Hematopoietic multipotent progenitor cell (in vitro differentiated cells): ENCODE measurements around the gene PNPLA3. TPM values are rescaled to one million over a fixed set of nuclear protein-coding genes. Genes with fewer than 3 reads are reported as not detected.
A peak's percentile ranks its signal among the peaks of the same experiment; 100 is the strongest.

ENCODE experiments used
- DNase-seq, 3 donors: peaks; one replicate each; pipeline ENCODE4 v3.0.0-alpha.2; 2011 to 2015; ENCODE audit warnings: low read depth in 2 of 3, low spot score in 2 of 3
- total RNA-seq: library from RNA; depleted of rRNA; stranded (reverse); fragments of >200 nt; gene quantifications from one replicate; pipeline ENCODE4 v1.2.3, GENCODE V29; 2012

The PNPLA3 gene
- total RNA-seq, 1 donor = under 0.01 TPM

- no peak for DNase-seq
Measured at GRCh38 chr22:43921370-43921769, 2.2 kb upstream of the PNPLA3 start.

GRCh38 chr22:43922123-43922522 lies 1.5 kb upstream of the PNPLA3 start:
- DNase-seq = no peak

GRCh38 chr22:43923191-43923590 lies 414 bp upstream of the PNPLA3 start:
- DNase-seq = peak in 2 of 3 donors; percentile 17 to 58

DNA sequence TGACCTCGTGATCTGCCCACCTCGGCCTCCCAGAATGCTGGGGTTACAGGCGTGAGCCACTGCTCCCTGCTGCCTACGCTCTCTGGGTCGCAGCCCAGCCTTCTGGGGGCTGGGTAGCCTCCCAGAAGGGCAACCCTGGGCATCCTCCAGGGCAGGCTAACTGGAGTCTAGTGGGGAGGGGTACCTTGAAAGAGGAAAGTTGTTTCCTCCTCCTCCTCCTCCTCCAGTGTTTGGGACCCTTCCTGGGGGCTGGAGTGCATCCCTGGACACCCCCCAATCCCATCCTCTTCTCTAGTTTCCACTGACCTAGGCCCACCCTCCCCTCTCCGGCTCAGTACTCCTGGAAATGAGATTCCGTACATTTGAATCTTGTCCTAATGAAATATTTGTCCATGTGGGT lies 1.3 kb downstream of the PNPLA3 start:
- DNase-seq = no peak

- no peak for DNase-seq
Measured at GRCh38 chr22:43925433-43926348, 2.1 kb downstream of the PNPLA3 start.

GRCh38 chr22:43926349-43926710 lies 2.7 kb downstream of the PNPLA3 start:
- no peak for DNase-seq

- DNase-seq = peak in 1 of 3 donors; percentile 8
Measured at GRCh38 chr22:43928468-43928867, 4.9 kb downstream of the PNPLA3 start.

DNA sequence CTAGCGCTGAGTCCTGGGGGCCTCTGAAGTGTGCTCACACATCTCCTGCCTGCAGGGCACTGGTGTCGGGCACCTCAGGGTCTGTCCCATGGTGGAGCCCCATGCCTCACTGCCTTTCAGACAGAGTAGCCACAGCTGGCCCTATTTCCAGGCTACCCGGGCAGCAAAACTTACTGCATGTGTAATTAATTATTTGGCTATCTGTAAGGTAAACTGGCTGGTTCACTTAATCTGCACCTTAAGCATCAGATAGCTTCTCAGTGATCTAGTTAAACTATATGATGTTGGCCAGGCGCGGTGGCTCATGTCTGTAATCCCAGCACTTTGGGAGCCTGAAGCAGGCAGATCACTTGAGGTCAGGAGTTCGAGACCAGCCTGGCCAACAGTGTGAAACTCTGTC lies 5.3 kb downstream of the PNPLA3 start:
- no peak for DNase-seq

GRCh38 chr22:43931771-43932170 lies 8.2 kb downstream of the PNPLA3 start:
- DNase-seq = no peak

DNA sequence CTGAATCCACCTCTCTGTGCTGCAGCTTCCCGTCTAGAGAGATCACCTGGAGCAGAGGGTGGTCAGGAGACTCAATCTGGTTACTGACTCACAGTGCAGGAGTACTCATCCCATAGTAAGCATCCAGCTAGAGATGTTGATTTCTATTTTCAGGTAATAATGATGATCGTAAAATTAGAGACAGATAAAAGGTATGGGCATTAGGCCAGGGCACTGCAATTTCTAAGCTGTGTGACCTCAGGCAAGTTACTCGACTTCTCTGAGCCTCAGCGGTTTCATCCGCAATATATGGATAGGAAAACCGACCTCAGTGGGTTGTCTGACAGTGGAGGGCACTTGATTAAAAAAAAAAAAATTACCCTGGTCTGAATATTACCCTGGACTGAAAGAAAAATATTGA lies 17.8 kb downstream of the PNPLA3 start:
- DNase-seq = no peak

DNA sequence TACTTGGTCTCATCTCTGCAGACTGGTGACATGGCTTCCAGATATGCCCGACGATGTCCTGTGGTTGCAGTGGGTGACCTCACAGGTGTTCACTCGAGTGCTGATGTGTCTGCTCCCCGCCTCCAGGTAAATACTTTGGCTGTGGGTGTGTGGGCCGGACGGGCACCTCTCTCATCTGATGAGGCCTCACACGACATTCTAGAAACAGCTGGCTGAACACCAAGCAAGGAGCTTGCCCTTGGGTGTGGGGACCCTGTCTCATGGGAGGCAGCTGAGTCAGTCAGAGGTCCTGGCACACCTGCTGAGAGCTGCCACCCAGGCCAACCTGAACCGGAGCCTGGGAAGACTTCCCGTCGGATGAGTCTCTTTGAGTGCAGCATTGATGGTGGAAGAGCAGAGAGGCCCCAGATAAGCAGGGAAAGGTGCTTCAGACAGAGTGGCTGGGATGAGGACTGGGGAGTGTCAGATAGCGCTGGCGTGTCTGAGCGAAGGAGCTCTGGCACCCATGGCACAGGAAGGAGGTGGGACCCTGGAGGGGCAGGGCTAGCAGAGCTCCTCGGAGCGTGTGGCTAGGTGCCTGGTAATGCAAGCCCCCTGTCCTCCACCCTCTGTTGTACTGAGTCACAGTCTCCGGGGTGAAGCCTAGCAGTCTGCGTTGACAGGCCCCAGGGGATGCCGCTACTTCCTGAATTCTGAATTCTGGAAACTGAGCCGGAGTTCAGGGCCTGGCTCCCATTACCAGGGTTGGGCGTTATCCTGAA lies 21.2 kb downstream of the PNPLA3 start:
- no peak for DNase-seq

DNA sequence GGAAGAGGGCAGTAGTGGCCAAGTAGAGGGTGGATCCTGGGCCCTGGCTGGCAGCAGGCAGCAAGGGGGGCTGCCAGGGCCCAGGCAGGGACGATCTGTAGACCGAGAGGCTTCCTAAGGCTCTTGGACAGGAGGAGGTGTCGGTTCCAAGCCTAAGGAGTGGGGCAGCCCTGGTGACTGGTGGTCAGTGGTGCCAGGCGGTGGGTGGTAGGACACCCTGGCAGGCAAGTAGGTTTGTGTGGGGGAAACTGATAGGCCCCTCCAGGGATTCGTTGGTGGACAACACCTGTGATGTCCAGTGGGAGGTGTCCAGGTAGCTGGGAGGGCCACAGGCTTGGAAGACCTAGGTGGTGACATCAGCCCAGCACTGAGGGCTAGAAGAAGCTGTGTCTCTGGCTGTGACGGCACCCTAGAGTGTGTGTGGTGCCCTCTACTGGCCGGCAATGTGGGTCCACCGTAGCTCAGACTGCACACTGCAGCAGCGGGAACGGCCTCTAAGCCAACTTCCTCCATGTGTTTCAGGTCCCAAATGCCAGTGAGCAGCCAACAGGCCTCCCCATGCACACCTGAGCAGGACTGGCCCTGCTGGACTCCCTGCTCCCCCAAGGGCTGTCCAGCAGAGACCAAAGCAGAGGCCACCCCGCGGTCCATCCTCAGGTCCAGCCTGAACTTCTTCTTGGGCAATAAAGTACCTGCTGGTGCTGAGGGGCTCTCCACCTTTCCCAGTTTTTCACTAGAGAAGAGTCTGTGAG lies 22.2 kb downstream of the PNPLA3 start:
- peak in 2 of 3 donors; percentile 67 to 84 for DNase-seq

- peak in 1 of 3 donors; percentile 37 for DNase-seq
Measured at GRCh38 chr22:43946384-43946667, 22.7 kb downstream of the PNPLA3 start.

GRCh38 chr22:43948836-43949406 lies 25.3 kb downstream of the PNPLA3 start:
- no peak for DNase-seq

- DNase-seq = no peak
Measured at GRCh38 chr22:43951391-43951790, 27.8 kb downstream of the PNPLA3 start.

- DNase-seq = no peak
Measured at GRCh38 chr22:43951966-43952365, 28.4 kb downstream of the PNPLA3 start.

GRCh38 chr22:43953988-43954785 lies 30.6 kb downstream of the PNPLA3 start:
- DNase-seq = peak in 1 of 3 donors; percentile 32

GRCh38 chr22:43955040-43955882 lies 31.7 kb downstream of the PNPLA3 start, which contains the start of gene SAMM50:
Gene SAMM50 (plus strand): TSS chr22:43955442. CDS start chr22:43955578, 136 bp downstream.
- DNase-seq = peak; percentile 79 to 93 (median 90)
